A204.1 (cell line): Measurements from ENCODE around the gene C11orf21.

Source experiments
- FAIRE-seq: peaks from 2 replicates; lab custom pipeline; 2012; peaks lifted over from hg19 to GRCh38; lab: Jason Lieb, UNC

The C11orf21 gene

DNA sequence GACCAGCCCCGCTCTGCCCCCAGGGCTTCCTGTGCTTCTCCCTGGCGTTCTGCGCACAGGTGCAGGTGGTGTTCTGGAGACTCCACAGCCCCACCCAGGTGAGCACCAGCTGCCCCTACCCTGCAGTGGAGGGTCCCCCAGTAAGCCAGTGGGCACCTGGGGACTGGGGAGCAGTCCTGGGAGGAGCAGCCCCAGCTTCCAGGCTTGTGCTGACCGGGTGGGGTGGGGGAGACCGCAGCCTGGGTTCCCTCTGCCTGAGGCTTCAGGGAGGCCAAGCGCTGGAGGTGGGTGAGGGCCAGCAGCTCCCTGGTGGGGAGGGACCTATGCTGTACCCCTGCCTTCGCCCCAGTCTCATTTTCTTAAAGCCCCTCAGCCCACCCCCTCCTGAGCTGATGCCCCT lies 7.0 kb upstream of the C11orf21 start:
- no peak for FAIRE-seq

DNA sequence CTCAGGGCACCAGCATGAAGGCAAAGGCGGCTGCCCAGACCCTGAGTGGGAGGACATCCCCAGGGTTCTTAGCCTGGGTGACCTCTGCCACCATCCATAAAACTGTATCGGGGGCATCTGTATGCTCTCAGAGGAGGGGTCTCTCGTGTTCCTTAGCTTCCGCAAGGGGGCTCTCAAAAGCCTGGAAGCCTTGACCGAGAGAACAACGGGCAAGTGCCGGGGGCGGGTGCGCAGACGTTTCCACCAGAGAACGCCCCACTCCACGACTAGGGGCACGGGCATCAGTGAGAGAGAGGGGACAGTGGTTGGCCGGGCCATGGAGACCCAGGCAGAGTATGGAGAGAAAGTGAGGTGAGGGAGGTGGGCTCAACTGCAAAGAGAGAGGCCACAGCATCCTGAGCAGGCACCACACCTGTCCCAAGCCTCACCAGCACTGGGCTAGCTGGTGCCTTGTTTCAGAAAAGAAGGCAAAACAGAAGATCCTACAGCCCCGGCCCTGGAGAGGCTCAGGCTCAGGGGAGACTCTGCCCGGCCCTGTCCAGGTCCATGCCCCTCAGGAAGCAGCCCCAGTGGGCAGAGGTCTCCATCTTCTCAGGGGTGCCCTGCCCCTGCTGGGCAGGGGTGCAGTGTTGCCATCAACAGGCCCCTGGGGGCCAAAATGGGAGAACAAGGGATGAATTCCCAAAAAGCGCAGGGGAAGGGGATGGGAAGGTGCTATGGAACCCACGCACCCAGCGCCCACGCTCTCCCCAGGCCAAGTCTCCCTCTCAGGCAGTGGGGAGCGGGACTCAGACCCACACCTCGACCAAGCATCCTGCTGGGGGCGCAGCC lies 6.0 kb upstream of the C11orf21 start:
- no peak for FAIRE-seq

DNA sequence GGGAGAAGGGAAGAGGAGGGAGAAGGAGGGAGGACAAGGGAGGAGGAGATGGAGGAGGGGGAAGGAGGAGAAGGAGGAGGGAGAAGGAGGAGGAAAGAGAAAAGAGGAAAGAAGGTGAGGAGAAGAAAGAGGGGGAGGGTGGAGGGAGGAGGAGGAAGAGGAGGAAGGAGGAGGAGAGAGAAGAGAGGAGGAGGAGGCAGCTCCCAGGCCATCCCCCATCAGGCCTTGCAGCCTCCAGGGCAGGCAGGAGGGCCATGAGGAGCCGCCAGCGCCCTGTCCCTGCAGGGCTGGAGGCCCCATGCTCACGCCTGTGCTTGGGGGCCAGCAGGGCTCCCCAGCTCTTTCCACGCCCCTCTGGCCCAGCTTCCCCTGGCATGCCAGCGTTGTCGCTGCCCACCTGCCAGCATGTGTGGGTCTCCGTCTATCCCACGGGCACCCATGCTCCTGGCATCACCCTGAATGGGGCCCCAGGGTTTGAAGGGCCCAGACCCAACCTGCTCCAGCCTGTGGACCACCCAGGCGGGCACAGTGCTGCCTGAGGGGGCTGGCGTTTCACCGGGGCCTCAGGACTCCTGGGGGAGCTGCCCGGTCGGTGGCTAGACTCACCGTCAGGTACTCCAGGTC lies 5.3 kb upstream of the C11orf21 start:
- FAIRE-seq, result no peak

DNA sequence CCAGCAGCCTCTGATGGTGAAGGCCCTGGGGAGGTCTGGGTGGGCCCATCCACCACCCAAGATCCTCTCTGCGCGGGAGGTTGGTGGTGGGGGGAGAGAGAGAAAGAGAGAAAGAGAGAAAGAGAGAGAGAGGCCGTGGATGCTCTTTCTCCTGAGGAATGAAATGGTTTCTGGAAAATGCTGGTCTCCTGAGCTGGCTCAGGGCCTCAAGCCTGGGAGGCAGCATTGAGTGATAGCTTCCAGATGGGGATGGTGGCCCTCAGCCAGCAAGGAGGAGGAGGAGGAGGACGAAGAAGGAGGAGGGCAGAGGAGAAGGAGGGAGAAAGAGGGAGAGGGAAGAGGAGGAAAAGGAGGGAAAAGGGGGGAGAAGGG lies 4.7 kb upstream of the C11orf21 start:
- no peak for FAIRE-seq

DNA sequence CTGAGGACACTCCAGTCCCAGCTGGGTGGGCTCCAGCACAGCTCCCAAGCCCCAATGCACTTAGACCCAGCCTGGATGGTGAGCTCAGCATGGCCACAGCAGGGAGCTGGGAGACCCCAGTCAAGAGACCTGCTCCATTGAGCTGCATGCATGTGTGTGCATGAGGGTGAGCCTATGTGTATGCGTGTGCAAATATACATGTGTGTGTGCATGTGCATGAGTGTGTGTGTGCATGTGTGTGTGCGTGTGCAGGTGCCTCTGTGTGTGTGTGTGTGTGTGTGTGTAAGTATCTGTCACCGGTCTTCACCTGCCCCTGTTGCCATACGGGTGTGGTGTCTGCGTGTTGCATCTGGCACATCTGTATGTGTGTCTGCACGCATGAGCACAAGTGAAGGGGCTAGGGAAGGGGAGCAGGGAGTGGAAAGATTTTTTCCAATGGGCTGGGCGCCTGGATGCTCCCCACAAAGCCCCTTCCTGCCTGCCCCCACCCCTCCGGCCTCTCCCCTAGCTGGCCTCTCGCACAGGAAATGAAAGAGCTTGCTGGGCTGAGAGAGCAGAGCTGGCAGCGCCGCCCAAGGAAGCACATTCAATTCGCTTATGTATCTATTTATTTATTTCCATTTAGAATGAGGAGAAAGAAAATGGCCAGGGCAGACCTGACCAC lies 4.2 kb upstream of the C11orf21 start:
- FAIRE-seq, result no peak

DNA sequence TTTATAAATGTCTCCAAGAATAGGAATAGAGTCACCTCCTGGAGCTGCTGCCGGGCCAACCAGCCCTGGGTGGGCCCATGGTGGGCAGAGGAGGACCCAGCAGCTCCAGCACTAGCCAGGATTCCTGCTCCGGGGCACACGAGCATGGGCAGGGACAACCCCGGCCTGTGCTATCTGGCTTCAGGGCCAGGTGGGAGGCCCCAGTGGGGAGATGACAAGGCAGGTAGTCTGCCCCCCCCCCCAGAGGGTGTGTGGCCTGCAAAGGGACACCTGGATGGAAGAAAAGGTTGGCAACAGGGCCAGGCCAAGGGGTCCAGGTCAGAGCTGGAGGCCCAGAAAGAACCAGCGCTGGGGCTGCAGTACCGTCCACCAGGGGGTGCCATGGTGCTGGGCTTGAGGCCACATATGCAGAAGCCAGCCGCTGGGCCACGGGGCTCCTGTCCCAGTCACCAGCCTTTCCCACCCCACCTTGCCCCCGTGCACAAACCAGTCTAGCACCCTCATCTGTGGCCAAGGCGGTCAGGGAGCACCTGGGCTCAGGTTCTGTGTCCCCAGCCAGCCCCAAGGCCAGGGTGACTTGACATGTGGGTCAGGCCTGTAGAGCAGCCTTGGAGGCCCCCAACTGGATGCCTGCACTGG lies 3.5 kb upstream of the C11orf21 start:
- FAIRE-seq, result no peak

DNA sequence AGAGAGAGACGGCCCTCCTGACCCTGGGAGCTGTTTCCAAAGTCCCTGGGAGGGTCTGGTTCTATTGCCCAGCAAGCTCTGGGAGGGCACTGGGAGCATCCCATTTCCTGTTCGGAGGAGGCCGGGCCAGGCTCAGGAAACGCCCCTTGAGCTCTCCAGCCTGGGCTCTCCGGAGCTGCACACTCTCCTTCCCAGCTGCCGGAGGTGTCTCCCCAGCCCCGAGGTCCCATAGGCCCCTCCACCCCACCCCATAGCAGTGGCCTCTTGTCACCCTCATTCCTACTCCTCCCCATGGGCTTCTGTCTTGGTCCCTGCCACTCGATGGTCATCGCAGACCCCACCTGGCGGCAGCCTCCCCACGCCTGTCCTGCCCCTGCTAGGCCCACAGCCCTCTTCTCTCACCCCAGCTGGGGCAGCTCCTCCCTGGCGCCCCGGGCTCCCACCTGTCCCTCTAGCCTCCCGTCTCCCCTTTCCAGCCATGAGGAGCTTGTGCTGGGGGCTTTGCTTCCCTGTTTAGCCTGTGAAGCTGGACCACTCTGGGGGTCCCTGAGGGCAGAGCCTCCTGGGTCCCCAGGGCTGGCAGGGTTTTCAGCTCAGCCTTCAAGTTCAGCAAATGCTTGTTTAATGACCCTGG lies 2.9 kb upstream of the C11orf21 start:
- FAIRE-seq, result no peak

DNA sequence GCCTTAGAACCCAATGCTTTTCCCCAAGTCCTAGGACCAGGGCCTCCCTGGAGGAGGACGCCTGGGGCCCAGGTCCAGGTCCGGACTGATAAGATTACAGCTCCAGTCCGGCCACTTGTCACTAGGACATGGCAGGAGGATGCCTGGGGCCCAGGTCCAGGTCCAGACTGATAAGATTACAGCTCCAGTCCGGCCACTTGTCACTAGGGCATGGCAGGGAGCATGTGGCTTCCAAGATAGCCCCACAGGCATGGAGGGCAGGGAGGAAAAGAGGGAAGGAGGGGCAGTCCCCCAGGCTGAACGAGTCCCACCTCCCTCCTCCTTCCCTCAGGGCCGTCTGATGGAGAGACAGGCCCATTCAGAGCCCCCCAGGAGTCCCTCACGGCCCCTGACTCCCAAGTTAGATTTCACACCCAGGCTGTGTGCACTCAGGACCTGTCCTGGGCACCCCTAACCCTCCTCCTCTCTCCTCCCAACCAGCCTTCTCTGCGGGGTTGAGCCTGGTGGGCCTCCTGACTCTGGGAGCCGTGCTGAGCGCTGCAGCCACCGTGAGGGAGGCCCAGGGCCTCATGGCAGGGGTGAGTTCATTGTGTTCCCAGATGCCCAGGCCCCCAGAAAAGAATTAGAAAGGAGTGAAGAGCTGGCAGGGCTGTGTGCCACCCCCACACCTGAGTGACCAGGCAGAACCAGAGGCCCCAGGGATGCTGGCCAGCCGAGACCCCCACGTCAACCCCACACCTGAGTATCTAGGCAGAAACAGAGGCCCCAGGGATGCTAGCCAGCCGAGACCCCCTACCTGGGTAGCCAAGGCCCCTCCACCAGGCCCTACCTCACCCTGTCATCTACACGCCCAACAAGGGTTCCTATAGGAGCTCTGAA lies 2.1 kb upstream of the C11orf21 start:
- no peak for FAIRE-seq

DNA sequence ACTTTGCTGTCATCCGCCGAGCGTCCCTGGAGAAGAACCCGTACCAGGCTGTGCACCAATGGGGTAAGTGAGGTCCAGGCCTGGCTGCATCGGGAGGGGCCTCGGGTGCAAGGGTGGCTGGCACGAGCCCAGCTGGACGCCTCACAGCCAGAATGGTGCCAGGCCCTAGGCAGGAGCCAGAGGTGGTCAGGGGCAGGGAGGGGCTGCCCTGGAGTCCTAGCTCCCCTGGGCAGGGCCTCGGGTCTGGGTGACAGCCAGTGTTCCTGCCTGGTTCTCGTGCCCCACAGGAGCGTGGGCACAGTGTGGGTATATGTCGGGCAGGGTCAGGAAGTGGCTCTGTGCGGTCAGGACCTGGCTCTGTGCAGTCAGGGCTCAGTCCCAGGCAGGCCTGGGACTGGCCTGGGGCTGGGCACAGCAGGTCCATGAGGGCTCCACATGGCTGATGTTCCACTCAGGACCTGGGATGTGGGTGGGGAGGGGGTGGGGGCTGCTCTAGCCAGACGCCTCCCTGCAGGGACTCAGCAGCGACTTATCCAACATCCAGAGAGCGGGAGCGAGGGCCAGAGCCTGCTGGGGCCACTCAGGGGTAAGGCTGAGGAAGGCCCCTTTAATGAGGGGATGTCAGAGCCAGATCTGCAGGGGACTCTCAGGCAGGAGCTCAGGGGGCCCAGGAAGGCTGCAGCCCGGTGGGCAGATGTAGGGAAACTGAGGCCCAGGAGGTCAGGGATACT lies 1.3 kb upstream of the C11orf21 start:
- no peak for FAIRE-seq

DNA sequence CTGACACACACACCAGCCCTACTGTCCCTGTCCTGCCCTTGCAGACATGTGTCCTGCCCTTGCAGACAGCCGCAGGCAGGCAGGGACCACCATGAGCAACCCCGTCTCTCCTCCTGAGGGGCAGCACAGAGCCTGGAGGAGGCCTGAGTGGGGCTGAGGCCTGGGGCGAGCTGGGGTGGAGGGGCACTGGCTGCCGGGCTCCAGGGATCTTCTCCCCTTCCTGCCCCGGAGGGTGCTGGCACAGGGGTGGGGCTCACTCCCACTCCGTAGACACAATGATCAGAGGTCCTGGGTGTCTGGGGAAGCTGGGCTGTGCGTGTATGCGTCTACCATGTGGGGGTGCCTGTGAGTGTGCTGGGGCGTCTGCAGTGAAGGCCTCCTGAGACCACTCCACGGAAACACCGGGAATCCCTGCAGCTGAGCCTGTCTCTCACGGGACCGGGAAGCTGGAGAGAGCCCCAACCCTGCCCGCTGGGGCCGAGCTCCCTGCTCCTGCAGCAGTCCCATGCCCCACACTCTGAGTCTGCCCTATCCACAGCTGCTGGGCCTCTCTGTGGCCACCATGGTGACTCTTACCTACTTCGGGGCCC lies 683 bp upstream of the C11orf21 start:
- no peak for FAIRE-seq

DNA sequence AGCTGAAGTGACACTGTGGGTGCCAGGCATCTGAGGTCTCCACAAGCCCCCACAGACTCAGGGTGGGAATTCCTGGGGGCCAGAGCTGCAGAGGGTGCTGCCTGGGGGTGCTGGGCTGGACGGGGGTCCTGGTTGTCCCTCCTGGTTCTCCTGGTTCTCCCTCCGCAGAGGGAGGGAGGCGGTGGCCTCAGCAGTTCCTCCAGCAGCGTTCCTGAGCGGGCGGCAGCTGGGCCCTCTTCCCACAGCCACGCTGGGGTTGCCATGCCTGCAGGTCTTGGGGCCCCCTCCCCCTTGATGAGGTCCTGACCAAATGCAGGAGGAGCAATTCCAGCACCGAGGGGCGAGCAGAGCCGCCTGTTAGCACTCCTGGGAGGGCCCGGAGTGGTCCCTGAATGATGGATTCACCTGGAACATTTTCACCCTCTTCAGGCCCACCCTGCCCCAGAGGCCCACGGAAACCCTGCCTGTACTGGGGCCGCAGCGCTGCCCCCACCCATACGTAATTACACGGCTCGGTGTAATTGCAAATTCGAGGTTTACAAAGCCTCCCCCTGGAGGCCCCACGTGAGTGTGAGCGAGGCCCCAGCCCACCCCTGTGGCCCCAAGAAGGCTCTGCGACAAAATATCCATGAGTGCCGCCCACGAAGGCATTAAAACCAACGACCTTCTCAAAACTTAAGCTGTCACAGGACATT lies 635 bp downstream of the C11orf21 start:
- FAIRE-seq, result no peak

DNA sequence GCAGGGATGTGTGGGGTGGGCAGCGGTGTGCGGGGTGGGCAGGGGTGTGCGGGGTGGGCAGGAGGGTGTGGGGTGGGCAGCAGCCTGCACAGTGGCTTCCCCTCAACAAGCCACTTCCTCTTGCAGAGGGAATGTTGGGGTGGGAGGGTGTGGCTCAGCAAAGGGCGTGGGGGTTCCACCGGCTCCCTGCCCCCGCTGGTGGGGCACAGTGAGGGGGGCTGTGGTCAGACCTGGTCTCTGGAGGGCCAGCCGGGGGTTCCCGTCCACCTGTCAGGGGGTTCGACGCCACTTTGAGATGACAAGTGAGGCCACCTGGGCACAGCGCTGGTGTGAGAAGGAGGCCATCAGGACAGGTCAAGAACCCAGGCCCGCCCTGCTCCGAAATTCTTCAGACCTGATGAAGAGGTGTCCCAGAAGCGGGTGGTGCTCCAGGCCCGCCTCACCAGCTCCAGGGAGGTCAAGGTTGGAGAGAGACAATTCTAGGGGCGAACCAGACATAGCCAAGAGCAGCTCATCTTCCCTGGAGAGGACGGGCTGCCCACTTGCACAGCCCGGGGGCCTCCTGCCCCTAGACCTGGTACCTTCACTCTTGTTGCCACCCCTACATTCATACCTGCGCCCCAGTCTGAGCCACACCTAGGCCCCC lies 1.3 kb downstream of the C11orf21 start:
- no peak for FAIRE-seq

DNA sequence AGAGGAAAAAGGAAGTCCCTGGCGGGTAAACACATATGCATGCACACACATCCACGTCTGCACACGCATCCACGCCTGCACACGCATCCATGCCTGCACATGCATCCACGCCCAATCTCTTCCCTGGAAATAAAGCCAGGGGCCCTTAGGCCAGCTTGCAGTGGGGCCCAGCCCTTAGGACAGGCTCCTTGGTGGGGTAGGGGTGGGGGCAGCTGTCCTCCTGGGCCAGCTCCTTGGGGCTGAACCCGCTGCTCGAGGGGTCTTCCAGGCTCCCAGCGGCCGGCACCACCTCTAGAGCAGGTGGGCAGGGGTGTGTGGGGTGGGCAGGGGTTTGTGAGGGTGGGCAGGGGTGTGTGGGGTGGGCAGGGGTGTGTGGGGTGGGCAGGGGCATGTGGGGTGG lies 1.9 kb downstream of the C11orf21 start:
- no peak for FAIRE-seq

DNA sequence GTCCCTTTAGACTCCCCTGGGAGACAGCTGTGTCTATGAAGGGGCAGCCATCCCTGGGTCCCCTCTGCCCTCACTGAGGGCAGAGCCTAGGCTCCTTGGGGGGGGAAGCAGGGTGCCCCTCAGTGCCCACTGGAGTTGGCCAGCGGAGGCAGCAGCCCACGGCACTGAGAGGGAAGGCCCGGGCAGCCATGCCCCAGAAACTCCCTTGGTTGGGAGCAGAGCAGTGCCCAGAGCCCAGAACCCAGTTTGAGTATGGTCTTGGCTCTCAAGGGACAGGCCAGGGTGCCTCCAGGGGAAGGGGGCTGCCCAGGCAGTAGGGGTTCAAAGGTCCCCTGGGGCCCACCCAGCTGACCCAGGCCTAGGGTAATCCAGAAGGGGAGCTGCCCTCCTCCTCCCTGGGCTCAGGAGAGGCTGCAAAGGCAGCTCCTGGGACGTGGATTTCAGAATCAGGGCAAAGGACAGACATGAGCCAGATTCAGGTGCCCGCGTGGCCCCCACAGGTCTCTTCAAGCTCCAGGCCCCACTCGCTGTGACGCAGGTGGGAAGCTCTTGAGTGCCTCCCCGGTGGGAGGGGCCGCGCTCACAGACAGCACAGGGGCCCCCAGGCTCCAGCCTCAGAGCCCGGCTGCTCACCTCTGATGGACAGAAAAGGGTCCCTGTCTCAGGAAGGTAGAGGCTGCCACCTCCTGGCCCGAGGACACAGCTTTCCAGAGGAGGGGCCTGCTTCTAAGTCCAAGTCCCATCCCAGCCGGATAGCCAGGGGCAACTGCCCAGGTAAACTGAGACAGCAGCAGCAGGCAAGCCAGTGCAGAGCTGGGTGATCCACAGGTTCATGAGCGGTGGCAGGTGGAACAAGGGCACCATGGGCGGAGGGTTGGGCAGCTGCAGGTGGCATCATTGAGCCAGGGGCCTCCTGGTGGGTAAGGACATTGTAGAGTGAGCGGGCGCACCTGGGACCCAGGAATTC lies 2.6 kb downstream of the C11orf21 start:
- FAIRE-seq, result no peak

DNA sequence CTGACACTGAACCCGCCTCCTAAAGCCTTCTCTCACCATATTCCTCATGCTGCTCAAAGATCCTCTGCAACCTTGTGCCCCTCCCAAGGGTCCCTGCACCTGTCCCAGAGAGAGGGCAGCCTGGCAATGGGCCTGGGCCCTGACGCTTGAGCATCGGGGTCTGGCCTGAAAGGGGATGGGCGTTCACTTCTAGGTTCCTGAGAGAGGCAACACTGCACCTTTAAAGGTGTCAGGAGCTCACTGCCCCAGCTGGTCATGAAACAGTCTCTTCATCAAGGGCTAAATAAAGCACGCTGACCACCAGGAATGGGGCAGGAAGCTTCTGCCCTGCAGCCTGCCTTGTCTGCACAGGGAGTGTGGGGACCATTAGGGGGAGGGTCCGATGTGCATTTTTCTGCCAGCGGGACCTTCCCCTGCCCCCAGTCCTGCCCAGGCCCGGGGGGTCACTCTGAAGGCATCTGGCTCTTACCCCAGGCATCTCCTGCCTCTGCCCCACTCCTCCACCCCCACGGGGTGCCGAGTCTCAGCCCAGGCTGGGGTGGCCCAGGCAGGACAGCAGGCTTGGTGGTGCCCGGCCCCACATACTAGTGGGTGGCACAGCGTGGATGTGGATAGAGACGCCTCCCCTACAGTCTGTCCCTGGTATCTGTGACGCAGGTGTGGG lies 3.5 kb downstream of the C11orf21 start:
- FAIRE-seq, result no peak

DNA sequence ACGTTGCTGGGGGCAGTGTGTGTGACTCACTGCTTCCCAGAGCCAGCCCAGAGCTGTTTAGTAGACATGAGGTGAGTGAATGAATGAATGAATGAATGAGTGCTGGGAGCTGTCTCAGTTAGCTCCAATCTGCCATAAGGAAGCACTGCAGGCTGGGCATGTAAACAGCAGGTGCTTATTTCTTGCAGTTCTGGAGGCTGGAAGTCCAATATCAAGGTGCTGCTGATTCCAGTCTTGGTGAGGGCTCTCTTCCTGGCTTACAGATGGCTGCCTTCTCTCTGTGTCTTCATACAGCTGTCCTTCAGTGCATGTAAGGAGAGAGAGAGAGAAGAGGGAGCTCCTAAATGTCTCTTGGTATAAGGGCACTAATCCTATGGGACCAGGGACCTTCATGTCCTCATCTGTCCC lies 4.1 kb downstream of the C11orf21 start:
- FAIRE-seq, result no peak

DNA sequence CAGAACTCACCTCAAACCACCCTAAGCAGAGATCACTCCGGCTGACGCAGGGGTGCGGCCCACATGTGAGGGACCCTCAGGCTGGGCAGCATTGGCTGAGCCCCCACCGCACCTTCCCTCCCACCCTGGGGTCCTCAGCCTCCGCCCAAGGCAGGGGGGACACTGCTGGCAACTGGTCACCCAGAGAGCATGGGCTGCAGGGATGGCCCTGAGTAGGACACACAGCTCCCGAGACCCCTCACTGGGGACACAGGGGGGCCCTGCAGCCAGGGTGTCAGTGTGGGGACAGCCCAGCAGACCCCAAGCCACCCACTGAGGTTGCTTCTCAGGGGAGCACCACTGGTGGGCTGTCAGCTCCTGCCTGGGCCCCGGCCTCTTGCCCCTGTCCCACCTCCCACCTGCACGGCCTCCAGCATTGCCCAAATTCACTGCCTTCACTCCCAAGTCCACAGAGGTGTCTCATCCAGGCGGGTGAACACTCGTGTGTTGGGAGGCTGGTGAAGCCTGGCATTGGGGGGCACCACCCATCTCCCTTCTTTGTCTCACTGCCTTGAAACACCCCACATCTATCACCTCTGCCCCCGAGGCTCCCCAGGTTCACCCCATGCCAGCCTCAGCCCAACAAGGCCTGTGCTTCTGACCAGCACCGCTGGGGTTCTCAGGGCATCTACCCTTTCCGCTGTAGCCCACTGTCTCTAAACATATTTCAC lies 4.7 kb downstream of the C11orf21 start:
- no peak for FAIRE-seq
